ENCODE results near the gene SLC30A3. TPM values are rescaled to one million over a fixed set of nuclear protein-coding genes. Genes with fewer than 3 reads are reported as not detected.

The SLC30A3 gene
- total and polyA plus RNA-seq, 2 of the 4 experiments (the other 2 are of a cell fraction), result 0.15 TPM; not detected in 1

GRCh38 chr2:27285481-27285880, 22.6 kb upstream of the SLC30A3 start:
- DNase-seq (no peak), ATAC-seq (ENCODE audit: low read depth) (no peak)
- CTCF ChIA-PET, result no interaction called here
- Histone ChIP-seq H3K4me3 (ENCODE audit: insufficient read depth, low read depth, low read length) (no peak overlapping the region), H4K20me1 (ENCODE audit: insufficient read depth, low read length) (no peaks in the 10 kb centered on the region), H3K9ac (ENCODE audit: low read depth, low read length) (no peak overlapping the region), H2BK15ac (ENCODE audit: low read depth, low read length) (no peak overlapping the region), H3K4ac (ENCODE audit: low read depth, low read length) (no peak overlapping the region), H3K79me1 (ENCODE audit: low read depth in 1 of 2, low read length in 2 of 2) (no peaks in the 10 kb centered on the region), H3K4me1 (ENCODE audit: control insufficient read depth, insufficient read depth, low read length) (peaks cover 20% of the 10 kb centered on the region), H3K27ac (ENCODE audit: insufficient read depth, low read length) (no peak overlapping the region), H4K91ac (ENCODE audit: insufficient read depth, low read depth, low read length) (no peak overlapping the region), H3K9me3 (ENCODE audit: control insufficient read depth, insufficient read depth, low read length) (no peaks in the 10 kb centered on the region), H2AFZ (replicated peaks; ENCODE audit: low read length, poor library complexity) (no peak overlapping the region), H2BK5ac (ENCODE audit: low read depth, low read length, poor library complexity, severe bottlenecking) (no peak overlapping the region), H3K18ac (ENCODE audit: low read depth, low read length) (no peak overlapping the region), H2AK5ac (ENCODE audit: low read depth, low read length) (no peak overlapping the region), H3K27me3 (ENCODE audit: control insufficient read depth, insufficient read depth, low read length) (peaks cover 10% of the 10 kb centered on the region; the same call in 1 of the 2 replicates), H3K23ac (ENCODE audit: low read depth, low read length) (no peak overlapping the region), H3K56ac (ENCODE audit: extremely low read depth, insufficient read depth, low read length) (no peak overlapping the region), H2BK120ac (ENCODE audit: low read depth, low read length) (no peak overlapping the region), H4K5ac (ENCODE audit: low read depth, low read length) (no peak overlapping the region), H3K36me3 (ENCODE audit: control insufficient read depth, insufficient read depth, low read length) (no peaks in the 10 kb centered on the region), H3K14ac (replicated peaks; ENCODE audit: low read depth, low read length) (no peak overlapping the region), H2BK20ac (ENCODE audit: low read depth, low read length) (no peak overlapping the region), H4K8ac (ENCODE audit: low read depth in 2 of 2, low read length in 2 of 2) (no peak overlapping the region), H3K4me2 (ENCODE audit: low read depth, low read length) (no peak overlapping the region), H3K9me1 (ENCODE audit: insufficient read depth, low read length) (peaks cover 14% of the 10 kb centered on the region), H2AK9ac (replicated peaks; ENCODE audit: low read depth, low read length, poor library complexity) (no peak overlapping the region)
- intact Hi-C loops (cut with micrococcal nuclease), result no loop called here
- no CpG with 5 or more reads among the region's 6 CpGs for WGBS, 2 experiments (ENCODE audit: extremely low coverage in 2 of 2, insufficient read length in 1 of 2)
- BruUV-seq (replicated peaks), result no TSS peak
- TF ChIP-seq CHD1 (IDR thresholded peaks at IDR 0.05; ENCODE audit: low read depth, low read length), result no peak
- no peak for TF ChIP-seq RFX5 (IDR thresholded peaks at IDR 0.05; ENCODE audit: low read depth, low read length)
- TF ChIP-seq POLR2A (IDR thresholded peaks at IDR 0.05; ENCODE audit: low read depth, low read length), result no peak
- TF ChIP-seq MXI1 (IDR thresholded peaks at IDR 0.05; ENCODE audit: borderline replicate concordance, low read depth, low read length), result no peak
- TF ChIP-seq FOS (IDR thresholded peaks at IDR 0.05; ENCODE audit: low read depth, low read length), result no peak
- TF ChIP-seq ELK1 (IDR thresholded peaks at IDR 0.05; ENCODE audit: borderline replicate concordance, low read depth, low read length), result no peak
- TF ChIP-seq SMC3 (IDR thresholded peaks at IDR 0.05; ENCODE audit: low read depth, low read length), result no peak
- TF ChIP-seq NFE2L2 (IDR thresholded peaks at IDR 0.05; ENCODE audit: low read depth, low read length), result no peak
- no peak for TF ChIP-seq CTCF (conservative IDR thresholded peaks at IDR 0.05; ENCODE audit: low read depth, low read length)
- no peak for TF ChIP-seq RCOR1 (IDR thresholded peaks at IDR 0.05; ENCODE audit: insufficient replicate concordance, low read length)
- no peak for TF ChIP-seq MAFK (IDR thresholded peaks at IDR 0.05; ENCODE audit: low read depth, low read length)
- TF ChIP-seq MAZ (IDR thresholded peaks at IDR 0.05; ENCODE audit: borderline replicate concordance, low read depth, low read length), result no peak
- TF ChIP-seq CEBPB (IDR thresholded peaks at IDR 0.05; ENCODE audit: low read depth, low read length), result no peak
- TF ChIP-seq, protein P1, sequence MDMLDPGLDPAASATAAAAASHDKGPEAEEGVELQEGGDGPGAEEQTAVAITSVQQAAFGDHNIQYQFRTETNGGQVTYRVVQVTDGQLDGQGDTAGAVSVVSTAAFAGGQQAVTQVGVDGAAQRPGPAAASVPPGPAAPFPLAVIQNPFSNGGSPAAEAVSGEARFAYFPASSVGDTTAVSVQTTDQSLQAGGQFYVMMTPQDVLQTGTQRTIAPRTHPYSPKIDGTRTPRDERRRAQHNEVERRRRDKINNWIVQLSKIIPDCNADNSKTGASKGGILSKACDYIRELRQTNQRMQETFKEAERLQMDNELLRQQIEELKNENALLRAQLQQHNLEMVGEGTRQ (IDR thresholded peaks at IDR 0.05; ENCODE audit: low read depth, low read length), result no peak
- no peak for TF ChIP-seq RAD21 (IDR thresholded peaks at IDR 0.05; ENCODE audit: low read length)
- no peak for TF ChIP-seq BHLHE40 (IDR thresholded peaks at IDR 0.05; ENCODE audit: low read depth, low read length)
- in situ Hi-C loops (cut with MboI; ENCODE audit: low sequenced_read_pairs), result no loop called here
- dilution Hi-C loops (cut with HindIII; ENCODE audit: low sequenced_read_pairs, unreplicated experiment), result no loop called here
- POLR2A ChIA-PET (ENCODE audit: unreplicated experiment), result no interaction called here

Measured in IMR-90 (cell line).